Type B pancreatic cell (in vitro differentiated cells): ENCODE data around the gene LRBA. TPM values are rescaled to one million over a fixed set of nuclear protein-coding genes. Genes with fewer than 3 reads are reported as not detected.

Experiments used
- DNase-seq: peaks from one replicate; pipeline ENCODE4 v3.0.0; 2021; ENCODE audit warnings: mixed read lengths; ENCODE audit not compliant: unreplicated experiment; ENCODE audit errors: extremely low spot score
- H3K27ac Mint-ChIP-seq: 2 replicates; pipeline ENCODE4 v1.8.0; 2021; ENCODE audit warnings: mild to moderate bottlenecking, mixed read lengths
- H3K27me3 Mint-ChIP-seq: 2 replicates; pipeline ENCODE4 v1.8.0; 2021; ENCODE audit warnings: mixed read lengths
- H3K36me3 Mint-ChIP-seq: 2 replicates; pipeline ENCODE4 v1.8.0; 2021; ENCODE audit warnings: mixed read lengths
- H3K4me1 Mint-ChIP-seq: one replicate; pipeline ENCODE4 v1.8.0; 2021; ENCODE audit warnings: mixed read lengths; ENCODE audit not compliant: unreplicated experiment
- H3K4me3 Mint-ChIP-seq: 2 replicates; pipeline ENCODE4 v1.8.0; 2021; ENCODE audit warnings: mild to moderate bottlenecking, mixed read lengths
- H3K9me3 Mint-ChIP-seq: 2 replicates; pipeline ENCODE4 v1.8.0; 2021; ENCODE audit warnings: mixed read lengths
- CTCF ChIP-seq: fragments of 200-600 bp; sonication (generic); conservative IDR thresholded peaks from 2 replicates; pipeline ENCODE4 v1.5.0; 2021; ENCODE audit warnings: antibody characterized with exemption, mild to moderate bottlenecking
- total RNA-seq: library from RNA; stranded (reverse); gene quantifications from 2 replicates; pipeline ENCODE4 v1.2.1, GENCODE V29; 2021; ENCODE audit warnings: low replicate concordance

Gene LRBA
- total RNA-seq, 1 donor from 2014 or later, result 64.5 TPM

GRCh38 chr4:150358691-150359090 lies 656.4 kb downstream of the LRBA start:
- H3K27ac Mint-ChIP-seq, result no peak overlapping the region
- H3K36me3 Mint-ChIP-seq, result peaks cover 4% of the 10 kb centered on the region
- no peak for DNase-seq
- no peak overlapping the region for H3K4me3 Mint-ChIP-seq
- no peak for TF ChIP-seq CTCF
- H3K9me3 Mint-ChIP-seq, result no peaks in the 10 kb centered on the region
- peaks cover 35% of the 10 kb centered on the region for H3K4me1 Mint-ChIP-seq
- H3K27me3 Mint-ChIP-seq, result no peaks in the 10 kb centered on the region

GRCh38 chr4:150357829-150358228 lies 657.3 kb downstream of the LRBA start:
- no peaks in the 10 kb centered on the region for H3K27me3 Mint-ChIP-seq
- H3K27ac Mint-ChIP-seq, result no peak overlapping the region
- peak overlapping the region; percentile 44 for H3K4me3 Mint-ChIP-seq
- H3K9me3 Mint-ChIP-seq, result no peaks in the 10 kb centered on the region
- H3K4me1 Mint-ChIP-seq, result peaks cover 35% of the 10 kb centered on the region
- no peak for DNase-seq
- TF ChIP-seq CTCF, result no peak
- H3K36me3 Mint-ChIP-seq, result peaks cover 4% of the 10 kb centered on the region

GRCh38 chr4:150355858-150356455 lies 659.1 kb downstream of the LRBA start:
- Mint-ChIP-seq H3K36me3 (no peaks in the 10 kb centered on the region), H3K4me3 (peak overlapping the region; percentile 31), H3K4me1 (peaks cover 27% of the 10 kb centered on the region), H3K27ac (no peak overlapping the region), H3K27me3 (no peaks in the 10 kb centered on the region), H3K9me3 (no peaks in the 10 kb centered on the region)
- TF ChIP-seq CTCF, result no peak
- no peak for DNase-seq

GRCh38 chr4:150355418-150355817 lies 659.7 kb downstream of the LRBA start:
- Mint-ChIP-seq H3K4me1 (peaks cover 27% of the 10 kb centered on the region), H3K4me3 (no peak overlapping the region), H3K36me3 (no peaks in the 10 kb centered on the region), H3K9me3 (no peaks in the 10 kb centered on the region), H3K27ac (no peak overlapping the region), H3K27me3 (no peaks in the 10 kb centered on the region)
- no peak for DNase-seq
- no peak for TF ChIP-seq CTCF

- Mint-ChIP-seq H3K9me3 (no peaks in the 10 kb centered on the region), H3K27ac (no peak overlapping the region), H3K4me1 (peaks cover 25% of the 10 kb centered on the region), H3K4me3 (no peak overlapping the region), H3K36me3 (no peaks in the 10 kb centered on the region), H3K27me3 (no peaks in the 10 kb centered on the region)
- TF ChIP-seq CTCF, result no peak
- DNase-seq, result no peak
These were observed 660.8 kb downstream of the LRBA start for GRCh38 chr4:150354214-150354796.
